GM18907 (cell line): Measurements from ENCODE around the gene SOHLH1.
"Not testable (repeated sequence)": the region's sequence is repeated elsewhere in the genome, so short reads cannot be mapped to it uniquely, and the experiment has no call there.

Experiments
- ATAC-seq: cut with Tn5 transposase; IDR thresholded peaks from one replicate; pipeline ENCODE4 v1.9.1; 2021; ENCODE audit warnings: mild to moderate bottlenecking, moderate library complexity; ENCODE audit not compliant: unreplicated experiment

The SOHLH1 gene

DNA sequence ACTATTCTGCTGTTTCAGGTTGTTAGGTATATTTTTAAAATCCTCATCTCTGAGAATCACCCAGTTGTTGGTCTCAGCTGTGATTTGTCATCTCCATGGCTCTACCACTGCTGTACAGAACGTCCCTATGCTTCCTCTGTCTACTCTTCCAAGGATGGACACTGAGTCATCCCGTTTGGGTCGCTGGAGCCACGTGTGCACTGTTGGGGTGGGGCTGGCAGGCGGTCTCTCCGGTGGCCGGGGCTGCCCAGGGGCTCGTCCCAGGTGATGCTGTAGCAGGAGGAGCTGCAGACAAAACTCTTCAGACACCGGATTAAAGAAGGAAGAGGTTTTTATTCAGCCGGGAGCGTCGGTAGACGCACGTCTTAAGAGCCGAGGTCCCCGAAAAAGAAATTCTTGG lies 19.2 kb downstream of the SOHLH1 start:
- ATAC-seq: no peak

DNA sequence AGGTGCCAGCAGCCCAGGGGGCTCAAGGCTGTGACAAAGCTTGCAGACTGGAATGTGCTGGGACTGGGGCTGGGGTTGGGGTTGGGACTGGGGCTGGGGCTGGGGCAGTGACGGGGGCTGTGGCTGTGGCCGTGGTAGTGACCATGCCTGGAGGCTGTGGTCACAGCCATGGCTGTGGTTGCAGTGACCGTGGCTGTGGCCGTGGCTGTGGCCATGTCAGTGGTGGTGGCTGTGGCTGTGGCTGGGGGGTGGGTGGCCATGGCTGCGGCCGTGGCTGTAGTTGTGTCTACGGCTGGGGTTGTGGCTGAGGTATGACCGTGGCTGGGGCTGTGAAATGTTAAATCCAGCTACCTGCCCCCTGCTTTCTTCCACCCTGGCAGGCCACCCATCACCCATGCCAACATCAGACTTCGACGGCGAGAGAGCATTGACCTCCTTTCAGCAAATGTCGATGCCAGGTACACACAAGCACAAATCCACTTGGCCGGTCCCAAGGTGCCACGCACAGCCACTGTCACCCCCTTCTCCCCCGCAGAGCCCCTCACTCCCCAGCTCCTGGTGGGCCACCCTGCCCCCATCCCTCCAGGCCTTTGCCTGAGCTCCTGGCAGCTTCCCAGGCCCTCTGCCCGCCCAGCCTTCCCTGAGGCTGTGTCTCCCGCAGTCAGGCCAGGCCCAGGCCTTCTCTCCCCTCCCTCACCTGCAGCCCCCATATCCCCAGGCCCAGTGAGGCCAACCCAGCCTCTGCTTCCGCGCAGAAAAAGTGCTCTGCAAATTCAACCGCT lies 20.9 kb downstream of the SOHLH1 start:
- ATAC-seq: no peak

DNA sequence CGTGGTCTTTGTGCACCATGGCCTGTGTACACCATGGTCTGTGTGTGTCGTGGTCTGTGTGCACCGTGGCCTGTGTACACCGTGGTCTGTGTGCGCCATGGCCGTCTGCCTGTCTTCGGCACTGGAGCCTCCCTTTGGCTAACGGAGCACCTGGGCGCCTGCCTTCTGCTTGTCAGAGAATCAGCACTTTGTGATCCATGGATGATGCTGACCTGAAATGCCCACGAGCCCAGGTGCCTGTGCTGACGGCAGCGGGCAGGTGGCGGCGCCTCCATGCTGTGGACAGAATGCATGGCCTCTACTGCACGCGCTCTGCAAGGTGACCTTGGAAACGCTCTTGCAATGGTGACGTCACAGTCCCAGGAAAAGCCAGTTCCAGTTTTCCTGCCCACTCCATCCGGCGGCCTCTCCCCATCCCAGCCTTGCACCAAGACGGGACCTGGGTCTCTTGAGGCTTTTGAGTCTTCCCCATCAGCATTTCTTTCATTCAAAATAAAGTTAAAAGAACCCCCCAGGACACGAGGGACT lies 21.6 kb downstream of the SOHLH1 start:
- ATAC-seq: no peak

DNA sequence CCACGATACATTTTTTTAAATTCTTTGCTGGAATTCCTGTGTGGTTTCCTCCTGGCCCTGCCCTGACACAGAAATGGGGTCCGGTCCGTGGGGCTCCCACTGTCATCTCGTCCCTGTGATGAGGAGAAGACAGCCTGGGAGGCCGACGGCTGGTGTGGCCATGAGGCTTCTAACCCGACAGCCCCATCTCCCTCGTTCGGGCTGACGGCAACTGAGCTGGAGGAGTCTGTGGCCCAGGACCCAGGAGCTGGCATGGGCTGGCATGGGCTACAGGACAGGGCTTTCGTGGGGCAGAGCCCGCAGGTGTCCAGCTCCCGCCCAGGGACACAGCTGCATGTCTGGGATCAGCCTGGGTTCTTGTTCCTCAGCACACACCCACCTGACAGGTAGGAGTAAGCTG lies 22.4 kb downstream of the SOHLH1 start:
- ATAC-seq: no peak

DNA sequence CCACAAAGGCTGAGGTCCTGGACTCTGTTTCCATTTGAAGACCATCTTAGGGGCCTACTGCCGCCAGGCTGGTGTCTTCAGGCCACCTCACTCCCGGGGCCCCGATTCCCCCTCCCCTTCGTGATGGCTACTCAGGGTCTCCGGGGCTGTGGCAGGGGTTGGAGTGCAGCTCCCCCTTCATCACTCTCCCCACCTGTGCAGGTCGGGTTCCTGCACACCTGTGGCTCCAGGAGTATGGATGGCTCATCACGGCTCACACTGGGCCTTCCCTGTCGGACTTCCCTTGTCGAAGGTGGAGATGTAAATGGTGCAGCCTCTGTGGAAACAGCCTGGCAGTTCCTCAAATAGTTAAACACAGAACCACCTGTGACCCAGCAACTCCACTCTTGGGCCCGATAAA lies 24.3 kb downstream of the SOHLH1 start:
- ATAC-seq: no peak

DNA sequence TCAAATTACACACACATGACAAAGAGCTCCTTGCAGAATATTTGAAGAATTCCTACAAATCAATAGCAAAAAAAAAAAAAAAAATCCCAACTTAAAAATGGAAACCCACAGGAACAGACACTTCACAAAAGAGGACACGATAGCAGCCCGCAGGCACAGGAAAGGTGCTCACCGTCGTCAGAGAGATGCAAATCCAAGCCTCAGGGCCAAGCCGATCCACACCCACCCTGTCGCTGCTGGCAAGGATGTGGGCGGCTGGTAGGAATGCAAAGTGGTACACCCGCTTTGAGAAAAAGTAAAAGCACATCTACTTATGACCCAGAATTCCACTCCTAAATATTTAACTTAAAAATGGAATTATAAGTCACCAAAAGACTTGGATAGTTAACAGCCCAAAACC lies 25.3 kb downstream of the SOHLH1 start:
- ATAC-seq: no peak

DNA sequence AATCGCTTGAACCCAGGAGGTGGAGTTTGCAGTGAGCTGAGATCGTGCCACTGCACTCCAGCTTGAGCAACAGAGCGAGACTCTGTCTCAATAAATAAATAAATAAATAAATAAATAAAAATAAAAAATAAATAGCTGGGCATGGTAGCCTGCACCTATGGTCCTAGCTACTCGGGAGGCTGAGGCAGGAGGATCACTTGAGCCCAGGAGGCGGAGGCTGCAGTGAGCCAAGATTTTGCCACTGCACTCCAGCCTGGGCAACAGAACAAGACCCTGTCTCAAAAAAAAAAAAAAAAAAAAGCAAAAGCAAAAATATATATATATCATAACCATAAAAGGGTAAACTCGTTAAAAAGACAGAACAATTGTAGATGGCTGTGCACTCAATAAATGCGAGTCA lies 26.5 kb downstream of the SOHLH1 start:
- ATAC-seq: not testable (repeated sequence)

DNA sequence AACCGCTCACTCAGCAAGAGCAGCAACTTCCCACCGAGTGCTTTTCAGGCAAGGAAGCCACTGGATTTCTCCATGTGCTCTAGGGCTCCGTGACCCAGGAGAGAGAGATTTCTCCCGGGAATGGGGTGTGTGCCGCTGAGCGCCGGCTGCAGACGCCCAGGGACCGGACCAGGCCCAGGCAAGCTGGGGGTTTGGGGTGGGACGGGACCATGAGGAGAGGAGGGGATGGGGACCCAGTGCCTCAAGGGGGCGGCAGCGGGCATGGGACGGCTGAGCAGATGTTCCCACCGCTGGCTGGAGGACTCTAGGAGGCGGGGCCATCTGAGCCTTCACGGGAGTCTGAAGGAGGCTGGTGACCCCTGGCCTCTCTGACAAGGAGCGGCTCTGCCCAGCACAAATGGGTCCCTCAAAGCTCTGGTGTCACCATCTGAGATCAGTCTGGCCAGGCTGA lies 27.7 kb downstream of the SOHLH1 start:
- ATAC-seq: no peak

DNA sequence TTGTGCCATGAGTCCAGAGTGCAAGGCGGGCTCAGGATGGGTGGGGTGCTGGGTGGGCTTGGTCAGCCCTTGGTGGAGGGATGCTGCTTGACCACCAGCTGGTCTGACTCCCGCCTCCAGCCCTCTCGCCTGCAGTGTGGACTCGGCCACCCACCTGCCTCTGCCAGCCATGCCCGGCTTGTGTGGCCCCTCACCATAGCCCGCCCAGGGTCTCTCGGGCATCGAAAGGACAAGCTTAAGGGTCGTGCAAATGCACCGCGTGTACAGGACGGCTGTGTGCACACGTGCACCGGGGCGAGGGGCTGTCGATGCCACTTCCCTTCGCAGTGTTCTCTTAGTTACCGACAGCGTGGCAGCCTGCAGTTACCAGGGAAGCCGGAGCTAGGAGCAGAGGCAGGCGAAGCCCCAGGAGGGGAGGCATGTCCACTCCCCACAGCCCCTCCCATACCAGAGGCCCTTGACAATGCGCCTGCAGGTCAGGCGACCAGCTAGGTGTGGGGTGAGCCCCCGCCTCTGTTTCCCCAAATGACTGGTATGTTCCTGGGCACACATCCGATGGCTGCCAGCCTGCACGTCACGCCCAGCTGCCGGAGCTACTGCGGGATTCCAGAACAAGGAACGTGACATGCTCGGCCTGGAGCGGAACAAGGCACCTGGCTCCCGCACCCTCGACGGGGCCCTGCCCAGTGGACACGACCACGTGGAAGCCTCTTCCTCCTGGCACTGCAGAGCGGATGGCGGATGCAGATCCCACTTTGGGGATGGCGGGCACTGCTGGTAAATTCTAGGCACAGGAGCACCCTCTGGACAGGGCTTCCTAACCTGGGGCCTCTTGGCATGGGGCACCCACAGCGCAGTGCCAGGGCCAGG lies 28.3 kb downstream of the SOHLH1 start:
- ATAC-seq: no peak

DNA sequence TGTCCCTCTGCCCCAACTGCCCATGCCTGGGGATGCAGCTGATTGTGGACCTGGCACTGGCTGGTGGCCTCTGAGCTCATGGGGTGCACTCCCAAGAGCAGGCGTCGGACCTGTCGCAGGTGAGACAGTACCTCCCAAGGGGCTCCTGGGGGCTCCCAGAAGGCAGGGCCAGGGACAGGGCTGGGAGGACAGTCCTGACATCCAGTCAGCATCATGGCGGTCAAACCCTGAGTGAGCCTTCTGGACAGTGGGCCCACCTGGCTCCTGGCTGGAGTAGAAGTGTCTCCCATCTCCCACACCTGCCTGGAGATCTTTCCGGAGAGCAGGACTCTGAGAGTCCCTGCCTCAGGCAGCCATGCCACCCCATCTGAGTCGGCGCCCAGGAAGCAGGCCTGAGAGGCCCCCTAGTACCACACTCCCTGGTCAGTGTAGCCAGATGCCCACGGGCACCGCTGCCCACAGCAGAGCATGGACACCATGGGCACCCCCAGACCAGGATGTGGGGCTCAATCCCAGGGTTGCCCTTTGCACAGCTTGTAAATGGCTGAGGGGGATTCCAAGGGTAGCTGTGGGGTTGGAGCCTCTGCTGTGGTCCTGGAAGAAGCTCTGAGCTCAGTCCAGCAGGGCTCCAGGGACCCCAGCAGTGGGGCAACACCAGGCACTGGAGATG lies 29.5 kb downstream of the SOHLH1 start:
- ATAC-seq: no peak

DNA sequence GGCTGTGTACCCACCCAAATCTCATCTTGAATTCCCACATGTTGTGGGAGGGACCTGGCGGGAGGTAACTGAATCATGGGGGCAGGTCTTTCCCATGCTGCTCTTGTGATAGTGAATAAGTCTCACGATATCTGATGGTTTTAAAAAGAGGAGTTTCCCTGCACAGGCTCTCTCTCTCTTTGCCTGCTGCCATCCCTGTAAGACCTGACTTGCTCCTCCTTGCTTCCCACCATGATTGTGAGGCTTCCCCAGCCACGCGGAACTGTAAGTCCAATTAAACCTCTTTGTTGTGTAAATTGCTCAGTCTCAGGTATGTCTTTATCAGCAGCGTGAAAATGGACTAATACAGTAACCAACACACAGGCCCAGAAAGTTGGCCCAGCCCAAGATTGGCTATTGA lies 30.3 kb downstream of the SOHLH1 start:
- not testable (repeated sequence) for ATAC-seq

DNA sequence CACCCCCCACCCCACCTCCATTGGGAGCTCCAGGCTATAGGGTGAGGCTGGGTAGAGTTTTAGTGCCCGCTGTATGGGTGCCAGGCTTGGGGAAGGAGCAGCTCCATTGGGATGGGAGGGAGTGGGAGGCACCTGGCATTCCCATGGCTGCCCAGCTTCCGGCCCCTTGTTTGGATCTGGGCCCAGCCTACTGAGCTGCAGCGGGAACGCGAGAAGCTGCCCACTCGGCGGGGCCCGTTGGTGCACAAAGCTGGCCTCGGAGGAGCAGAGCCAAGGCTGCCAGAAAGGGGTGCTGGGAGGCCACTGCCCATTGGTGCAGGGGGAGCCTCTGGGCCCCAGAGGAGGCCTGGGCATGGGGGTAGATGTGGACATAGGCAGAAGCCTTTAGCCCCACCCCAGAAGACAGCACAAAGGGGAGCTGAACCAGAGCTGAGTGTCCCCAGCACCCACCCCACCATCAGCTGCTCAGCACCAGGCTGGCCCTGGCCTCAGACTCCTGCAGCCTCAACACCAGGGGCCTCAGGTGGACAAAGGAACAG lies 31.7 kb downstream of the SOHLH1 start:
- ATAC-seq: no peak

DNA sequence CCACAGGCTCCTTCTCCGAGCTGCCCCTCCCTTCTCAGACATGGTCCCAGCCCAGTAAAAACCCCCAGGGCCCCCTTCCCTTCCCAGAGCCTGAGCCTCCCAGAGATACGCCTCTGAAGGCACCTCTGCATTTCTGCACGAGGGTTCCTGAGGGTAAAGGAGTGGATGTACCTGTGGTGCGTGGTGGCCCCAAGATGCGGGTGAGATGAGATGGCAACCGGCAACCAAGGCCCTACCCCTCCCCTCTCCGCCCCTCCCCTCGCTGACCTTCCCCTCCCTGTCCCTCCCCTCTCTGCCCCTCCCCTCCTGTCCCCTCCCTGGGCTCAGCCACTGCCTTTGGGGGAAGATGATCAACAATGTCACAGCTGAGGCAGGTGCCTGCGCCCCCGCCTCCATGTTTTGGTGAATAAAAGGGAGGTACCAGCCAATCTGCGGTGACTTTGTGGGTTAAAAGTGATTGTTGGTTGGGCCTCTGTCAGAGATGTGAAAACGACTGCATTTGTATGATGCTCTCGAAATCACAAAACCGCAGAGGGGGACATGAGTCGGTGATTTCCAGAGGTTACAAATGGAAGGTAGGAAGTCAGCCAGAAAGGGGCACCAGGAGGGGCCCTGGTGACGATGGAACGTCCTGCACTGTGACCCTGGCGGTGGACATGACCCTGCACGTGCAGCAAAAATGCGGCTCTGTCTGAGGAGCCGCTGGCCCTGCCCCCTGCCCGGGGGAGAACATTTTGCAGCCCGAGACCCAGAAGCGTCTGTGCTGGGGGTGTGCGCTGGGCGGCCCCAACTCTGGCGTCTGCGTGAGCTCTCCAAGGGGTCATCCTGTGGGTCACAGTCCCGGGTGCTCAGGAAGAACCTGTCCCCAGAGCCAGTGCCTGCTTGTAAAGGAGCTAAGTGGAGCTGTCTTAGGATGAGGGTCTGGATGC lies 32.5 kb downstream of the SOHLH1 start:
- ATAC-seq: no peak

DNA sequence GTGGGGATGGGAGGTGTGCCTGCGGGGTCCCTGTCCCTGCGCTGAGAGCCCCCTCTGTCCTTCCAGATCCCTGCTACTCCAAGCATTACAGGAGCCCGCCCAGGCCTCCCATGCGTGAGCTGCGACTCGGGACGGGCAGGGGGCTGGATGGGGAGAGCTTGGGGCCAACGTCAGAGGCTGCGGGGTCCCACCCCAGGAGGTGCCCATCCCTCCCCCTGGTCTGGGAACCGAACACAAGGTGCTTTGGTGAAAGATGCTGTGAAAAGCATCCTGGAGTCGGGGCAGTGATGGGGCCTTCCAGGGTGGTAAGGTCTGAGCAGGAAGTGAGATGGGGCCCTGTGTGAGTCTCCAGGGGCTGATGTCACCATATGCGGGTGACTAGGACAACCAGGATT lies 33.5 kb downstream of the SOHLH1 start:
- ATAC-seq: no peak

DNA sequence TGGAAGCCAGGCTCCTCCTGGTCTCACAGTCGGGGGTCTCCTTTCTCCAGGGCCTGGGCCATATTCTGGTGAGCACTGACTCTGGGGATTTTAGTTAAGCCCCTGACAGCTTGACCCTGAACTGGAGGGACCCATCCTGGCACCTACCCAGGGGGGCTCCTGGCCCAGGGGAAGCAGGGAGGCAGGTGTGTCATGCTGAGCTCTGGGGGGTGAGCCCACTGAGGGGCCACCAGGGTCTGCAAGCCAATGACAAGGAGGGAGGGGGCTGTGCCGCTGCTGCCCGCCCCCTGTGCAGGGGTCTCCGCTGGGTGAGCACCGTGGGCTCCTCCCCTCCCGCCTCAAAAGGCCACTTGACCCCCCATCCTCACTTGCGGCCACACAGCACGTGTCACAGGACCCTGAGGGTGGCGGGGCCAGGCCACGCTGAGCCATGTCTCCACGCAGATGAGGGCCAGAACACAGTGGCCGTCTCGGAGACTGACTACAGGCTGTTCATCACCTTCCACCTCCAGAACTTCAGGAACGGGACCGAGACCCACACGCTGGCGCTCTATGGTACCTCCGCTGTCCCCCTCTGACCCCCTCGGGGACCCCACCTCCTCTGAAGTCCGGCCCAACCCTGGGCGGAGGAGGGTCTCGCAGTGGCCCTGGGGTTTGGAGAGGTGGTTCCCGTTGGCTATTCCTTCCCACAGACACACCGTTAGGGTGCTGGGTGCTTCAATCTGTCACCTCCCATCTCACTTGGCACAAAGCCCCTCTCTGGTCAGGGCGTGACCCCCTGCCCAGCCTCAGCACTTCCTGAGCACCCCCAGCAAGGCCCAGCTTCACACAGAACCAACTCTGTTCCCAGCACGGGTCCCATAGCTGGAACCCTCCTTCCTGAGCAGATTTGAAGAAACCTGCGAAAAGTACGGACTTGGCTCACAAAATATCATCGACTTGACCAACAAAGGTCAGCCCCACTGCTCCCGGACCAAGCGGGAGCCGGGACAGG lies 34.2 kb downstream of the SOHLH1 start:
- no peak for ATAC-seq

DNA sequence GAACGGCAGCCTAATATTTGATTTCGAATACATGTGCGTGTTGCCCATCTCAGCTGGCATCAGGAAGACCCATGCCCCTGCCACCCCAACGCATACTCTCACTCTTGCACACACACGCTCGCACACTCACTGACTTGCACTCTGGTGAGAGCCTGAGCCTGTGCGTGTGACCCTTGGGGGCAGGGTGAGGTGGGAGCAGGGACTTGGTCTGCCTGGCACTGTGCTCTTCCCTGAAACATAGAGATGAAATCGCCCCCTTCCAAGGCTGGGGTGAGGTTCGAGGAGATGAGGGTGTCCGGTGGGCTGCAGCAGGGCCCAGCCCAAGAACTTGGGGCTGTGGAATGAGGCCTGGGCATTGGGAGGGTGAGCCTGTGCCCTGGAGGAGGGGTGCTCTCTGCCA lies 35.0 kb downstream of the SOHLH1 start:
- ATAC-seq: no peak

DNA sequence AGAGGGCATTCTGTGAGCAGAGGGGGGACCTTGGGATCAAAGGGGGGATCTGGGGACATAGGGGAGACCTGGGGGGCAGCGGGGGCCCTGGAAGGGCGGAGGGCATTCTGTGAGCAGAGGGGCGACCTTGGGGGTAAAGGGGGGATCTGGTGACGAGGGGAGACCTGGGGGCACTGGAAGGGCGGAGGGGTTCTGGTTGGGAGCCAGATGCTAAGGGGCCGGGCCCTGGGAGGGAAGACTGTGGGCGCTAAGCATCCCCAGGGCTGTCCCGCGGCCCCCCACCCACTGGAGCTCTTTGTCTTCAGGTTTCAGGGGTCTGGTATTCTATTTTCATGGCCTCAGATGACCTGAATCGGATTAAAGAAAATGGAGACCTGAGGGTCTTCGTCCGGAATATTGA lies 35.4 kb downstream of the SOHLH1 start:
- ATAC-seq: no peak

DNA sequence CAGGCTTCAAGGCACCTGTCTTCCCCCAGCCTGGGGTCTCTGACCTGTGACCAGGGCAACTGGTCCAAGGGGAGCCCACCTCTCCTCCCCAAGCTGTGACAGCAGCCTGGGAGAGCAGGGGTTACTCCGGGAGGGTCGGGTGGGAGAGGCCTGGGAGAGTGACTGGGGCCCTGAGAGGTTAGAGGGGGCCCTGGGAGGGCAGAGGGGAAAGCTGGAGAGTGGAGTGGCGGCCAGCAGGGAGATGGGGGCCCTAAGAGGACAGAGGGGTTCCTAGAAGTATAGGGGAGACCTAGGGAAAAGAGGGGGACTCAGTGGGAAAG lies 35.9 kb downstream of the SOHLH1 start:
- no peak for ATAC-seq
